ENCODE measurements around the gene MAGI2.
"Not testable (repeated sequence)": the region's sequence is repeated elsewhere in the genome, so short reads cannot be mapped to it uniquely, and the experiment has no call there.

MAGI2 gene

GRCh38 chr7:78301407-78301806 lies 1152.1 kb downstream of the MAGI2 start:
- no peak overlapping the region for H3K4me3 ChIP-seq (ENCODE audit: low read length)
- H3K27me3 ChIP-seq (ENCODE audit: control insufficient read depth, insufficient read depth, low read length), result no peaks in the 10 kb centered on the region
- no peak overlapping the region for H3K27ac ChIP-seq (ENCODE audit: low read length)
- no peak overlapping the region for H3K9ac ChIP-seq (ENCODE audit: low read length)
- peaks cover 9% of the 10 kb centered on the region for H3K4me1 ChIP-seq (ENCODE audit: control insufficient read depth, low read depth, low read length)
- no peaks in the 10 kb centered on the region for H3K36me3 ChIP-seq (ENCODE audit: control insufficient read depth, low read depth, low read length)
- H3K9me3 ChIP-seq (ENCODE audit: control insufficient read depth, low read depth, low read length), result no peaks in the 10 kb centered on the region

GRCh38 chr7:78299088-78299487 lies 1154.4 kb downstream of the MAGI2 start:
- no peaks in the 10 kb centered on the region for H3K9me3 ChIP-seq (ENCODE audit: control insufficient read depth, low read depth, low read length)
- no peak overlapping the region for H3K27ac ChIP-seq (ENCODE audit: low read length)
- H3K27me3 ChIP-seq (ENCODE audit: control insufficient read depth, insufficient read depth, low read length), result no peaks in the 10 kb centered on the region
- H3K36me3 ChIP-seq (ENCODE audit: control insufficient read depth, low read depth, low read length), result no peaks in the 10 kb centered on the region
- no peaks in the 10 kb centered on the region for H3K4me1 ChIP-seq (ENCODE audit: control insufficient read depth, low read depth, low read length)
- H3K4me3 ChIP-seq (ENCODE audit: low read length), result no peak overlapping the region
- no peak overlapping the region for H3K9ac ChIP-seq (ENCODE audit: low read length)

- H3K9ac ChIP-seq (ENCODE audit: low read length), result no peak overlapping the region
- no peak overlapping the region for H3K4me3 ChIP-seq (ENCODE audit: low read length)
- no peaks in the 10 kb centered on the region for H3K36me3 ChIP-seq (ENCODE audit: control insufficient read depth, low read depth, low read length)
- no peaks in the 10 kb centered on the region for H3K4me1 ChIP-seq (ENCODE audit: control insufficient read depth, low read depth, low read length)
- H3K9me3 ChIP-seq (ENCODE audit: control insufficient read depth, low read depth, low read length), result no peaks in the 10 kb centered on the region
- no peak overlapping the region for H3K27ac ChIP-seq (ENCODE audit: low read length)
- H3K27me3 ChIP-seq (ENCODE audit: control insufficient read depth, insufficient read depth, low read length), result no peaks in the 10 kb centered on the region
Observed at GRCh38 chr7:78296644-78297371, 1156.7 kb downstream of the MAGI2 start.

GRCh38 chr7:78296046-78296597 lies 1157.3 kb downstream of the MAGI2 start:
- H3K36me3 ChIP-seq (ENCODE audit: control insufficient read depth, low read depth, low read length), result no peaks in the 10 kb centered on the region
- H3K27ac ChIP-seq (ENCODE audit: low read length), result no peak overlapping the region
- no peak overlapping the region for H3K9ac ChIP-seq (ENCODE audit: low read length)
- no peaks in the 10 kb centered on the region for H3K4me1 ChIP-seq (ENCODE audit: control insufficient read depth, low read depth, low read length)
- H3K27me3 ChIP-seq (ENCODE audit: control insufficient read depth, insufficient read depth, low read length), result no peaks in the 10 kb centered on the region
- no peaks in the 10 kb centered on the region for H3K9me3 ChIP-seq (ENCODE audit: control insufficient read depth, low read depth, low read length)
- no peak overlapping the region for H3K4me3 ChIP-seq (ENCODE audit: low read length)

- H3K27ac ChIP-seq (ENCODE audit: low read length); H3K27me3 ChIP-seq (ENCODE audit: control insufficient read depth, insufficient read depth, low read length); H3K4me3 ChIP-seq (ENCODE audit: low read length); H3K9me3 ChIP-seq (ENCODE audit: control insufficient read depth, low read depth, low read length); H3K36me3 ChIP-seq (ENCODE audit: control insufficient read depth, low read depth, low read length); H3K4me1 ChIP-seq (ENCODE audit: control insufficient read depth, low read depth, low read length); H3K9ac ChIP-seq (ENCODE audit: low read length): not testable (repeated sequence)
Observed at GRCh38 chr7:78289471-78289870, 1164.0 kb downstream of the MAGI2 start.

- no peaks in the 10 kb centered on the region for H3K27me3 ChIP-seq (ENCODE audit: control insufficient read depth, insufficient read depth, low read length)
- no peaks in the 10 kb centered on the region for H3K9me3 ChIP-seq (ENCODE audit: control insufficient read depth, low read depth, low read length)
- no peak overlapping the region for H3K9ac ChIP-seq (ENCODE audit: low read length)
- H3K4me3 ChIP-seq (ENCODE audit: low read length), result no peak overlapping the region
- H3K36me3 ChIP-seq (ENCODE audit: control insufficient read depth, low read depth, low read length), result no peaks in the 10 kb centered on the region
- no peak overlapping the region for H3K27ac ChIP-seq (ENCODE audit: low read length)
- no peaks in the 10 kb centered on the region for H3K4me1 ChIP-seq (ENCODE audit: control insufficient read depth, low read depth, low read length)
Observed at GRCh38 chr7:78284945-78285344, 1168.5 kb downstream of the MAGI2 start.

GRCh38 chr7:78280276-78280675 lies 1173.2 kb downstream of the MAGI2 start:
- H3K36me3 ChIP-seq (ENCODE audit: control insufficient read depth, low read depth, low read length), result no peaks in the 10 kb centered on the region
- H3K9me3 ChIP-seq (ENCODE audit: control insufficient read depth, low read depth, low read length), result no peaks in the 10 kb centered on the region
- H3K4me3 ChIP-seq (ENCODE audit: low read length), result no peak overlapping the region
- H3K9ac ChIP-seq (ENCODE audit: low read length), result no peak overlapping the region
- no peak overlapping the region for H3K27ac ChIP-seq (ENCODE audit: low read length)
- H3K4me1 ChIP-seq (ENCODE audit: control insufficient read depth, low read depth, low read length), result no peaks in the 10 kb centered on the region
- H3K27me3 ChIP-seq (ENCODE audit: control insufficient read depth, insufficient read depth, low read length), result no peaks in the 10 kb centered on the region

- Histone ChIP-seq H3K27ac (ENCODE audit: low read length) (no peak overlapping the region), H3K9ac (ENCODE audit: low read length) (no peak overlapping the region), H3K9me3 (ENCODE audit: control insufficient read depth, low read depth, low read length) (no peaks in the 10 kb centered on the region), H3K27me3 (ENCODE audit: control insufficient read depth, insufficient read depth, low read length) (no peaks in the 10 kb centered on the region), H3K4me1 (ENCODE audit: control insufficient read depth, low read depth, low read length) (no peaks in the 10 kb centered on the region), H3K36me3 (ENCODE audit: control insufficient read depth, low read depth, low read length) (no peaks in the 10 kb centered on the region), H3K4me3 (ENCODE audit: low read length) (no peak overlapping the region)
Observed at GRCh38 chr7:78279457-78279856, 1174.0 kb downstream of the MAGI2 start.

- H3K36me3 ChIP-seq (ENCODE audit: control insufficient read depth, low read depth, low read length), result no peaks in the 10 kb centered on the region
- H3K9ac ChIP-seq (ENCODE audit: low read length), result no peak overlapping the region
- no peak overlapping the region for H3K27ac ChIP-seq (ENCODE audit: low read length)
Observed at GRCh38 chr7:78279032-78279431, 1174.4 kb downstream of the MAGI2 start.

GRCh38 chr7:78267141-78267540 lies 1186.3 kb downstream of the MAGI2 start:
- no peaks in the 10 kb centered on the region for H3K4me1 ChIP-seq (ENCODE audit: control insufficient read depth, low read depth, low read length)
- H3K36me3 ChIP-seq (ENCODE audit: control insufficient read depth, low read depth, low read length), result no peaks in the 10 kb centered on the region
- H3K27ac ChIP-seq (ENCODE audit: low read length), result no peak overlapping the region
- no peaks in the 10 kb centered on the region for H3K27me3 ChIP-seq (ENCODE audit: control insufficient read depth, insufficient read depth, low read length)
- no peak overlapping the region for H3K9ac ChIP-seq (ENCODE audit: low read length)
- H3K9me3 ChIP-seq (ENCODE audit: control insufficient read depth, low read depth, low read length), result no peaks in the 10 kb centered on the region
- H3K4me3 ChIP-seq (ENCODE audit: low read length), result no peak overlapping the region

More at GRCh38 chr7:78279032-78279431, 1174.4 kb downstream of the MAGI2 start:
- Histone ChIP-seq H3K4me1 (ENCODE audit: control insufficient read depth, low read depth, low read length) (no peaks in the 10 kb centered on the region), H3K27me3 (ENCODE audit: control insufficient read depth, insufficient read depth, low read length) (no peaks in the 10 kb centered on the region), H3K4me3 (ENCODE audit: low read length) (no peak overlapping the region), H3K9me3 (ENCODE audit: control insufficient read depth, low read depth, low read length) (no peaks in the 10 kb centered on the region)

GRCh38 chr7:78265486-78265885 lies 1188.0 kb downstream of the MAGI2 start:
- H3K36me3 ChIP-seq (ENCODE audit: control insufficient read depth, low read depth, low read length), result no peaks in the 10 kb centered on the region
- no peaks in the 10 kb centered on the region for H3K9me3 ChIP-seq (ENCODE audit: control insufficient read depth, low read depth, low read length)
- no peak overlapping the region for H3K9ac ChIP-seq (ENCODE audit: low read length)
- H3K27ac ChIP-seq (ENCODE audit: low read length), result no peak overlapping the region
- no peaks in the 10 kb centered on the region for H3K4me1 ChIP-seq (ENCODE audit: control insufficient read depth, low read depth, low read length)
- no peak overlapping the region for H3K4me3 ChIP-seq (ENCODE audit: low read length)
- no peaks in the 10 kb centered on the region for H3K27me3 ChIP-seq (ENCODE audit: control insufficient read depth, insufficient read depth, low read length)

GRCh38 chr7:78265071-78265470 lies 1188.4 kb downstream of the MAGI2 start:
- Histone ChIP-seq H3K9ac (ENCODE audit: low read length) (no peak overlapping the region), H3K36me3 (ENCODE audit: control insufficient read depth, low read depth, low read length) (no peaks in the 10 kb centered on the region), H3K27me3 (ENCODE audit: control insufficient read depth, insufficient read depth, low read length) (no peaks in the 10 kb centered on the region), H3K27ac (ENCODE audit: low read length) (no peak overlapping the region), H3K4me3 (ENCODE audit: low read length) (no peak overlapping the region), H3K4me1 (ENCODE audit: control insufficient read depth, low read depth, low read length) (no peaks in the 10 kb centered on the region), H3K9me3 (ENCODE audit: control insufficient read depth, low read depth, low read length) (no peaks in the 10 kb centered on the region)

Measured in iPS-18a (cell line).